Nephron (organoid): Measurements from ENCODE around the gene SLC25A27.

Experiments used
- H3K27ac Mint-ChIP-seq, 3 experiments: 2 replicates each; pipeline ENCODE4 v1.8.0; 2020; ENCODE audit warnings: mixed read lengths in 3 of 3, mild to moderate bottlenecking in 2 of 3, moderate library complexity in 1 of 3
- H3K27me3 Mint-ChIP-seq: 2 replicates; pipeline ENCODE4 v1.8.0; 2021; ENCODE audit warnings: low read depth, mild to moderate bottlenecking, moderate library complexity, mixed read lengths
- H3K36me3 Mint-ChIP-seq: 2 replicates; pipeline ENCODE4 v1.8.0; 2020; ENCODE audit warnings: low read depth, mixed read lengths
- H3K4me1 Mint-ChIP-seq: 2 replicates; pipeline ENCODE4 v1.8.0; 2020; ENCODE audit warnings: mixed read lengths
- H3K4me3 Mint-ChIP-seq, 3 experiments: 2 replicates each; pipeline ENCODE4 v1.8.0; 2020; ENCODE audit warnings: mild to moderate bottlenecking in 3 of 3, mixed read lengths in 3 of 3, moderate library complexity in 2 of 3
- H3K9me3 Mint-ChIP-seq: 2 replicates; pipeline ENCODE4 v1.8.0; 2020; ENCODE audit warnings: mixed read lengths
- CTCF ChIP-seq, 3 experiments: fragments of 200-600 bp; sonication (generic); IDR thresholded peaks; one replicate each; pipeline ENCODE4 v1.5.0; 2021; ENCODE audit warnings: antibody characterized with exemption in 3 of 3; ENCODE audit not compliant: unreplicated experiment in 3 of 3

The SLC25A27 gene

GRCh38 chr6:46706464-46706863, 53.7 kb downstream of the SLC25A27 start:
- no peak for TF ChIP-seq CTCF (IDR thresholded peaks at IDR 0.05; ENCODE audit: unreplicated experiment in 3 of 3)
- Mint-ChIP-seq H3K4me1 (no peaks in the 10 kb centered on the region), H3K9me3 (no peaks in the 10 kb centered on the region), H3K4me3 (no peak overlapping the region), H3K27me3 (no peaks in the 10 kb centered on the region), H3K27ac (no peak overlapping the region), H3K36me3 (no peaks in the 10 kb centered on the region)

GRCh38 chr6:46711491-46711890, 58.7 kb downstream of the SLC25A27 start:
- H3K9me3 Mint-ChIP-seq, result no peaks in the 10 kb centered on the region
- H3K27ac Mint-ChIP-seq, result no peak overlapping the region
- no peaks in the 10 kb centered on the region for H3K27me3 Mint-ChIP-seq
- H3K4me3 Mint-ChIP-seq, result no peak overlapping the region
- no peaks in the 10 kb centered on the region for H3K4me1 Mint-ChIP-seq
- no peak for TF ChIP-seq CTCF (IDR thresholded peaks at IDR 0.05; ENCODE audit: unreplicated experiment in 3 of 3)
- H3K36me3 Mint-ChIP-seq, result no peaks in the 10 kb centered on the region

- Mint-ChIP-seq H3K27me3 (peaks cover 3% of the 10 kb centered on the region), H3K27ac (no peak overlapping the region), H3K4me3 (no peak overlapping the region), H3K36me3 (no peaks in the 10 kb centered on the region), H3K4me1 (no peaks in the 10 kb centered on the region), H3K9me3 (no peaks in the 10 kb centered on the region)
- no peak for TF ChIP-seq CTCF (IDR thresholded peaks at IDR 0.05; ENCODE audit: unreplicated experiment in 3 of 3)
These were observed 62.4 kb downstream of the SLC25A27 start for GRCh38 chr6:46715141-46715540.

GRCh38 chr6:46719099-46719498, 66.3 kb downstream of the SLC25A27 start:
- H3K27ac Mint-ChIP-seq, result no peak overlapping the region

GRCh38 chr6:46720401-46720800, 67.6 kb downstream of the SLC25A27 start:
- Mint-ChIP-seq H3K4me3 (no peak overlapping the region), H3K27me3 (peaks cover 3% of the 10 kb centered on the region), H3K4me1 (no peaks in the 10 kb centered on the region), H3K9me3 (no peaks in the 10 kb centered on the region), H3K36me3 (no peaks in the 10 kb centered on the region), H3K27ac (no peak overlapping the region)
- TF ChIP-seq CTCF (IDR thresholded peaks at IDR 0.05; ENCODE audit: unreplicated experiment in 3 of 3), result no peak

More at GRCh38 chr6:46719099-46719498, 66.3 kb downstream of the SLC25A27 start:
- H3K4me1 Mint-ChIP-seq, result no peaks in the 10 kb centered on the region
- peaks cover 3% of the 10 kb centered on the region for H3K27me3 Mint-ChIP-seq
- H3K9me3 Mint-ChIP-seq, result no peaks in the 10 kb centered on the region
- no peak for TF ChIP-seq CTCF (IDR thresholded peaks at IDR 0.05; ENCODE audit: unreplicated experiment in 3 of 3)
- H3K36me3 Mint-ChIP-seq, result no peaks in the 10 kb centered on the region
- no peak overlapping the region for H3K4me3 Mint-ChIP-seq
